A549 (cell line): Measurements from ENCODE around the gene NRAS. TPM values are rescaled to one million over a fixed set of nuclear protein-coding genes. Genes with fewer than 3 reads are reported as not detected.

Source experiments
- ATAC-seq, 2 experiments: fragments of 200-7000 bp in 1 of 2; fragments of >200 bp in 1 of 2; cut with Nextera tagmentation in 1 of 2; cut with Tn5 transposase in 1 of 2; 3 replicates each; pipeline versions ENCODE4 v1.8.0 to v1.9.1; 2018 to 2020; ENCODE audit warnings: mild to moderate bottlenecking in 1 of 2, moderate library complexity in 1 of 2
- CTCF ChIA-PET: fragments of 300-600 bp; sonication (Branson Sonifier 250); formaldehyde crosslinking; extraction: SDS; loops from one replicate; lab custom pipeline; 2021; ENCODE audit warnings: antibody characterized with exemption, inconsistent platforms; lab: Yijun Ruan, JAX
- POLR2A ChIA-PET: fragments of 350-600 bp; formaldehyde crosslinking; extraction: SDS; loops from one replicate; lab custom pipeline; 2021; ENCODE audit warnings: antibody characterized with exemption, inconsistent platforms; lab: Yijun Ruan, JAX
- DNase-seq, 2 experiments: peaks; one replicate each; pipeline versions ENCODE4 v3.0.0 to v3.0.0-alpha.2; 2011 to 2016; ENCODE audit warnings: low read depth in 1 of 2, low spot score in 1 of 2
- FAIRE-seq: peaks from 2 replicates; lab custom pipeline; 2011; peaks lifted over from hg19 to GRCh38; lab: Jason Lieb, UNC
- H3K27ac ChIP-seq, 2 experiments: fragments of >200 bp; sonication (Bioruptor Twin); formaldehyde crosslinking; 3 replicates each; pipeline ENCODE4 v1.5.1; 2016 to 2017
- H3K4me1 ChIP-seq: fragments of >200 bp; sonication (Bioruptor Twin); formaldehyde crosslinking; 3 replicates; pipeline ENCODE4 v1.6.1; 2016
- H3K4me2 ChIP-seq: fragments of >200 bp; sonication (Bioruptor Twin); formaldehyde crosslinking; 3 replicates; pipeline ENCODE4 v1.6.1; 2016
- H3K4me3 ChIP-seq: fragments of >200 bp; sonication (Bioruptor Twin); formaldehyde crosslinking; 3 replicates; pipeline ENCODE4 v1.5.1; 2016
- H3K9me3 ChIP-seq: fragments of >200 bp; sonication (Bioruptor Twin); formaldehyde crosslinking; 3 replicates; pipeline ENCODE4 v1.6.1; 2016
- CHD4 ChIP-seq: fragments of 200-600 bp; sonication (generic); IDR thresholded peaks from 2 replicates; pipeline ENCODE4 v1.6.1; 2016; ENCODE audit warnings: antibody characterized with exemption, mild to moderate bottlenecking, borderline replicate concordance
- CTCF ChIP-seq: fragments of >200 bp; sonication (Bioruptor Twin); formaldehyde crosslinking; IDR thresholded peaks from 3 replicates; pipeline ENCODE4 v1.5.1; 2016
- E2F6 ChIP-seq: IDR thresholded peaks from 2 replicates; pipeline ENCODE4 v1.6.1; 2012; ENCODE audit warnings: low read depth, borderline replicate concordance
- EHF ChIP-seq: fragments of 250-450 bp; sonication (Bioruptor Pico); IDR thresholded peaks from 2 replicates; pipeline ENCODE4 v1.5.0; 2020; ENCODE audit warnings: mild to moderate bottlenecking
- EHMT2 ChIP-seq: fragments of 200-600 bp; sonication (generic); IDR thresholded peaks from 2 replicates; pipeline ENCODE4 v1.6.1; 2016; ENCODE audit warnings: antibody characterized with exemption, low read depth, mild to moderate bottlenecking, moderate library complexity
- FOSB ChIP-seq: fragments of 250-450 bp; sonication (Bioruptor Pico); IDR thresholded peaks from 2 replicates; pipeline ENCODE4 v1.5.0; 2020; ENCODE audit warnings: mild to moderate bottlenecking, moderate library complexity
- FOXS1 ChIP-seq: fragments of 250-450 bp; sonication (Bioruptor Pico); IDR thresholded peaks from 2 replicates; pipeline ENCODE4 v1.5.0; 2020; ENCODE audit warnings: mild to moderate bottlenecking, moderate library complexity
- GATA3 ChIP-seq: IDR thresholded peaks from 2 replicates; pipeline ENCODE4 v1.6.1; 2012; ENCODE audit warnings: borderline replicate concordance
- HEYL ChIP-seq: fragments of 250-450 bp; sonication (Bioruptor Pico); IDR thresholded peaks from 2 replicates; pipeline ENCODE4 v1.8.0; 2021; ENCODE audit warnings: mild to moderate bottlenecking, moderate library complexity
- HOXB5 ChIP-seq: fragments of 250-450 bp; sonication (Bioruptor Pico); IDR thresholded peaks from 2 replicates; pipeline ENCODE4 v1.5.0; 2020; ENCODE audit warnings: mild to moderate bottlenecking, moderate library complexity
- KDM5A ChIP-seq: fragments of 200-600 bp; sonication (generic); IDR thresholded peaks from 2 replicates; pipeline ENCODE4 v1.6.1; 2016; ENCODE audit warnings: antibody characterized with exemption, mild to moderate bottlenecking
- MAX ChIP-seq: IDR thresholded peaks from 2 replicates; pipeline ENCODE4 v1.6.1; 2012
- MYC ChIP-seq: IDR thresholded peaks from 2 replicates; pipeline ENCODE4 v1.6.1; 2012; ENCODE audit warnings: mild to moderate bottlenecking, inconsistent platforms, low read length, improper control_type of control experiment, borderline replicate concordance
- NPAS2 ChIP-seq: fragments of 250-450 bp; sonication (Bioruptor Pico); IDR thresholded peaks from 2 replicates; pipeline ENCODE4 v1.8.0; 2022; ENCODE audit warnings: mild to moderate bottlenecking, moderate library complexity, borderline replicate concordance
- RAD21 ChIP-seq, 2 experiments: fragments of >200 bp in 1 of 2; sonication (Bioruptor Twin) in 1 of 2; formaldehyde crosslinking in 1 of 2; IDR thresholded peaks in 1 of 2; conservative IDR thresholded peaks in 1 of 2; 2 replicates in 1 of 2; 3 replicates in 1 of 2; pipeline ENCODE4 v1.6.1; 2012 to 2018; ENCODE audit warnings: inconsistent platforms in 1 of 2
- REST ChIP-seq: fragments of 200-600 bp; sonication (generic); IDR thresholded peaks from 2 replicates; pipeline ENCODE4 v1.6.1; 2016; ENCODE audit warnings: antibody characterized with exemption, mild to moderate bottlenecking, moderate library complexity
- SMC3 ChIP-seq: fragments of >200 bp; sonication (Bioruptor Twin); formaldehyde crosslinking; IDR thresholded peaks from 3 replicates; pipeline ENCODE4 v1.6.1; 2018; ENCODE audit warnings: inconsistent platforms
- SREBF2 ChIP-seq: fragments of 450-650 bp; IDR thresholded peaks from 2 replicates; pipeline ENCODE4 v1.6.1; 2014; ENCODE audit warnings: mild to moderate bottlenecking, moderate library complexity
- TFCP2L1 ChIP-seq: fragments of 250-450 bp; sonication (Bioruptor Pico); IDR thresholded peaks from 2 replicates; pipeline ENCODE4 v1.5.0; 2021; ENCODE audit warnings: mild to moderate bottlenecking
- TP53 ChIP-seq: fragments of 250-450 bp; sonication (Bioruptor Pico); IDR thresholded peaks from 2 replicates; pipeline ENCODE4 v1.5.0; 2021; ENCODE audit warnings: mild to moderate bottlenecking, moderate library complexity
- USF2 ChIP-seq: fragments of 450-650 bp; IDR thresholded peaks from 2 replicates; pipeline ENCODE4 v1.6.1; 2014; ENCODE audit warnings: antibody characterized with exemption
- ZNF302 ChIP-seq: fragments of 250-450 bp; sonication (Bioruptor Pico); IDR thresholded peaks from 2 replicates; pipeline ENCODE4 v1.9.0; 2021; ENCODE audit warnings: inconsistent platforms, mild to moderate bottlenecking, moderate library complexity
- WGBS: methylation state at CpG from one replicate; pipeline ENCODE4 v1.1.6; 2017; ENCODE audit errors: missing lambda C conversion rate; 5-methylcytosine and 5-hydroxymethylcytosine counted together
- polyA plus RNA-seq, 4 experiments: library from polyadenylated mRNA; depleted of rRNA in 3 of 4; stranded (reverse); fragments of >200 nt; fragmentation: RNase III in 1 of 4; extraction: RNeasy Plus Mini Kit Qiagen cat#74134 plus additional on column Dnase treatment in 1 of 4; gene quantifications; 2 replicates in 3 of 4; 3 replicates in 1 of 4; pipeline ENCODE4 v1.2.3, GENCODE V29; 2011 to 2017

NRAS gene
- polyA plus RNA-seq, 2 of the 4 experiments (the other 2 are of a cell fraction), result 28.7 to 52.2 TPM

- TF ChIP-seq ZNF302 (CRISPR knock-in tag) (no peak), SMC3 (no peak), FOSB (CRISPR knock-in tag) (no peak)
Measured at GRCh38 chr1:114676115-114676514, 40.5 kb downstream of the NRAS start (continued).

GRCh38 chr1:114671939-114672275, 44.7 kb downstream of the NRAS start:
- CTCF ChIA-PET, result interaction anchor here (0.7 to 1.4 kb wide), 8 partner anchors 12 to 693 kb away, joined by 3 to 4 read pairs (median 3); partner anchors contain the start of gene OLFML3
- TF ChIP-seq HOXB5 (no peak), MAX (no peak), NPAS2 (no peak), EHF (CRISPR knock-in tag) (no peak), GATA3 (no peak), TFCP2L1 (CRISPR knock-in tag) (no peak), SREBF2 (no peak), E2F6 (no peak), FOXS1 (CRISPR knock-in tag) (no peak), CHD4 (no peak), TP53 (no peak), EHMT2 (no peak), HEYL (CRISPR knock-in tag) (no peak), MYC (no peak), CTCF (no peak), USF2 (no peak)
- POLR2A ChIA-PET, result no interaction called here
- Histone ChIP-seq H3K27ac (no peak overlapping the region), H3K4me1 (no peaks in the 10 kb centered on the region), H3K4me3 (no peak overlapping the region), H3K4me2 (no peak overlapping the region), H3K9me3 (no peaks in the 10 kb centered on the region)
- ATAC-seq, result no peak
- 30% methylated on average over 7 of the region's 7 CpGs for WGBS
- FAIRE-seq, result no peak
- no peak for DNase-seq

- ATAC-seq (no peak), FAIRE-seq (no peak), DNase-seq (peak; percentile 3 to 10)
- H3K4me2 ChIP-seq, result peak overlapping the region; percentile 99
- peak overlapping the region; percentile 68; the same call in 2 of the 3 replicates for H3K4me3 ChIP-seq
- POLR2A ChIA-PET, result no interaction called here
- CTCF ChIA-PET, result interaction anchor here (0.7 to 1.4 kb wide), 11 partner anchors 11 to 692 kb away, joined by 3 to 6 read pairs (median 4); partner anchors contain the start of genes OLFML3 and TRIM33
- H3K4me1 ChIP-seq, result no peaks in the 10 kb centered on the region
- no peak for TF ChIP-seq KDM5A
- TF ChIP-seq E2F6, result no peak
- TF ChIP-seq HOXB5, result no peak
- TF ChIP-seq SMC3, result 0 out of 3 replicates have a peak, but pooled peaks have one; percentile 8
- TF ChIP-seq REST, result no peak
- TF ChIP-seq CTCF, result peak; percentile 37
- peak in 1 of 2 experiments; percentile 33; a peak in 3 of 5 replicates for TF ChIP-seq RAD21 (conservative IDR thresholded peaks at IDR 0.05 in 1 of 2, IDR thresholded peaks at IDR 0.05 in 1 of 2)
- no peak for TF ChIP-seq FOXS1 (CRISPR knock-in tag)
- H3K27ac ChIP-seq, result no peak overlapping the region
- WGBS, result 40% methylated on average over 9 of the region's 9 CpGs
- H3K9me3 ChIP-seq, result no peaks in the 10 kb centered on the region
Measured at GRCh38 chr1:114671011-114671938, 45.3 kb downstream of the NRAS start.
